DMS53 treated with DMSO at 0.1 percent for 48 hours (cell line): ENCODE measurements around the gene PDIA2.
A peak's percentile ranks its signal among the peaks of the same experiment; 100 is the strongest.
"Not testable (repeated sequence)": the region's sequence is repeated elsewhere in the genome, so short reads cannot be mapped to it uniquely, and the experiment has no call there.

Experiments
- DNase-seq: peaks from one replicate; lab custom pipeline; 2025; ENCODE audit not compliant: unreplicated experiment; lab: John Stamatoyannopoulos, UW

The PDIA2 gene, protein sequence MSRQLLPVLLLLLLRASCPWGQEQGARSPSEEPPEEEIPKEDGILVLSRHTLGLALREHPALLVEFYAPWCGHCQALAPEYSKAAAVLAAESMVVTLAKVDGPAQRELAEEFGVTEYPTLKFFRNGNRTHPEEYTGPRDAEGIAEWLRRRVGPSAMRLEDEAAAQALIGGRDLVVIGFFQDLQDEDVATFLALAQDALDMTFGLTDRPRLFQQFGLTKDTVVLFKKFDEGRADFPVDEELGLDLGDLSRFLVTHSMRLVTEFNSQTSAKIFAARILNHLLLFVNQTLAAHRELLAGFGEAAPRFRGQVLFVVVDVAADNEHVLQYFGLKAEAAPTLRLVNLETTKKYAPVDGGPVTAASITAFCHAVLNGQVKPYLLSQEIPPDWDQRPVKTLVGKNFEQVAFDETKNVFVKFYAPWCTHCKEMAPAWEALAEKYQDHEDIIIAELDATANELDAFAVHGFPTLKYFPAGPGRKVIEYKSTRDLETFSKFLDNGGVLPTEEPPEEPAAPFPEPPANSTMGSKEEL

DNA sequence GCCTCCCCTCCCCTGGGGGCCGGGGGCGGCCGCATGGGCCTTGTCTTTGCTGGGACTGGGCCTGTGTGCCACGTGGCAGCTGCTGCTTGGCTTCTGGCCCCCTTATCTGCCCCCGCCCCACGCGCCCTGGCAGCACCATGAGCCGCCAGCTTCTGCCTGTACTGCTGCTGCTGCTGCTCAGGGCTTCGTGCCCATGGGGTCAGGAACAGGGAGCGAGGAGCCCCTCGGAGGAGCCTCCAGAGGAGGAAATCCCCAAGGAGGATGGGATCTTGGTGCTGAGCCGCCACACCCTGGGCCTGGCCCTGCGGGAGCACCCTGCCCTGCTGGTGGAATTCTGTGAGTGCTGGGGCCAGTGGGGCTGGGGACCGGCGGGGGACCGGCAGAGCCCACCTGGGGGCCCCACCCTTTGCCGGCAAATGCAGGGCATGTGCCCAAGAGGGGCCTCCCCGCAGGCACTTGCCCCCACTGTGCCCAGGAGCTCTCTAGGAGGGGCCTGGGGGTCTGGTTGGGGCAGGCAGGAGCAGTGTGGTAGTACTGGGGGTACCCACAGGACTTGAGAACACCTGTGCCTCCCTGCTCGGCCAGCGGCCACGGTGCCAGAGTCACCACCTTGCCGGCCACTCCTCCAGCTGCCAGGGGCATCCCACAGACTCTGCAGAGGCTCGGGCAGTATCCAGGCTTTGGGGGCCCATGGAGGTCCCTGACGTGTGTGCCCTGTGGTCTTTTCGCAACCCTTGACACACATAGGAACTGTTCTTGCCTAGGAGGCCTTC is at the start of gene PDIA2:
Gene PDIA2, plus strand, starts transcription at position 132 of the 773 bp plus-strand sequence. Its CDS starts 6 bp downstream, at position 138.
- no peak for DNase-seq

DNA sequence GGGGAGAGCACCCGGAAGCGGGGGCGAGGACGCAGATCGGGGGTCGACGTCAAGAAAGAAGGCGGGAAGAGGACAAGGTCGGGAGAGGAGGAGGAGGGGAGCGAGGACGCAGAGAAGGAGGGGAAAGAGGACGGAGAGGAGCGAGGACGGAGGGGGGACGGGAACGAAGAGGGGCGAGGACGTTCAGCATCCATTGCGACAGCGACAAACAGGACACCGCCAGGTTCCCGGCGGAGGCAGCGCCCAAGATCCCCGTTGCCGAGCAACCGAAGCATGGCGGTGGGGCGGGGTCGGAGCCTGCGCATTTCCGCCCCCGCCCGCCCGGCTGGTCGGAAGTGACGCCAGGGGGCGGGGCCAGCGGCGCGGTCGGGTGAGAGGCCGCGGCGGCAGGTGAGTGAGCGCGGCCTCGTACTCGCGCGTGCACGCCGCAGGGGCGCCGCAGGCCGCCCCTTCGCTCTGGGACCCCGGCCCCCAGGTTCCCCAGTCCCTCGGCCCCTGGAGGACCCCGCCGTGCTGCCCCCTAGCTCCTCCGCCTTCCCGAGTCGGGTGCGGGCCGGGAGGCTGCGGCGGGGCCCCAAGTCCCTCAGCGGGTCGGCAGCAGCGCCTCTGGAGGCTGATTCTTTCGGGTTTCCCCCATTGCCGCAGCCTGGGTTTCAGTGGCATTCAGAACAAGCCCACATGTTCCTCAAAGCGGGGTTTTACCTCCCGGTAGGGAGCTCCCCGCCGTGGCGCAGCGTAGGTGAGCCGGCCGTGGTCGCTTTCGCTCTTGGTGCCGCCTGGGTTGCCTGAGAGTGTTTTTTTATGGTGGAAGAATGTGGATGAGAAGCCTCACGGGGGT is 48.3 kb upstream of the PDIA2 start, which contains the start of gene FAM234A:
Gene FAM234A, plus strand, starts transcription at position 354 of the 838 bp plus-strand sequence. CDS start 19,593 bp downstream, outside the sequence.
- DNase-seq, result peak; percentile 79

DNA sequence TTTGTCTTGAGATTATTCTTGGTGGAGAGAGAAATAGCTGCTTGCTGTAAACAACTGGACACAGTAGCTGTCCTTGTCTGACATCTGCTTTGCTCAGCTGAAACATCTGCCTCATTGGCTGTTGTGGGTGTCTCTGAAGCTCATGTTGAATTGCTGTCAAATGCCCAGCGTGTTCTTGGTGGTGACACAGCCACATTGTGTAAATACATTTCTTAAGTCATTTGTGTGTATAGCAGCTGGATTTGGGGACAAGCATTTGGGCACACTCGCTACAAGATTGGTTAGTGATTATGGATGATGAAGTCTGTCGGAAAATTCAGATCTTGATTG is 43.1 kb upstream of the PDIA2 start:
- DNase-seq, result no peak

GRCh38 chr16:240559-240958 is 42.4 kb upstream of the PDIA2 start:
- DNase-seq, result no peak

GRCh38 chr16:242281-242680 is 40.7 kb upstream of the PDIA2 start:
- no peak for DNase-seq

GRCh38 chr16:243348-243747 is 39.6 kb upstream of the PDIA2 start:
- DNase-seq, result no peak

DNA sequence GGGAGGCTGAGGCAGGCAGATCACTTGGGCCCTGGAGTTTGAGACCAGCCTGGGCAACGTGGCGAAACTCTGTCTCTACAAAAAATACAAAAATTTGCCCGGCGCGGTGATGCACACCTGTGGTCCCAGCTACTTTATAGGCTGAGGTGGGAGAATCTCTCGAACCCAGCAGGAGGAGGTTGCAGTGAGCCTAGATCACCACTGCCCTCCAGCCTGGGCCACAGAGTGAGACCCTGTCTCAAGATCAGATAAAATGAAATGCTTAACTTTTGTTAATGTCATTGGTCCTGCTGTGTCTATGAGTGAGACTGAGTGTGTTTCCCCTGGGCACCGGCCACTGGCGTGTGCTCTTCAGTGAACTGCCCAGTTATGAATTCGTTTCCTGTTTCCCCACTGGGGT is 37.9 kb upstream of the PDIA2 start:
- no peak for DNase-seq

DNA sequence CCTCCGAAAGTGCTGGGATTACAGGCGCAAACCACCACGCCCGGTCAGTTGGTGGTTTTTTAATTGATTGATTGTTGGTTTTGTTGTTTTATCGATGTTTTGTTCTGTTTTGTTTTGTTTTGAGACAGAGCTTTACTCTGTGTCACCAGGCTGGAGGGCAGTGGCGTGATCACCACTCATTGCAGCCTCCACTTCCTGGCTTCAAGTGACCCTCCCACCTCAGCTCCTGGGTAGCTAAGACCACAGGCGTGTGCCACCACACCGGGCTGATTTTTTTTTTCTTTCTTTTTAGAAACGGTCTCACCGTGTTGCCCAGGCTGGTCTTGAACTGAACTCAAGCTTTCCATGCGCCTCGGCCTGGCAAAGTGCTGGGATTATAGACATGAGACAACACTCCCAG is 35.9 kb upstream of the PDIA2 start:
- no peak for DNase-seq

DNA sequence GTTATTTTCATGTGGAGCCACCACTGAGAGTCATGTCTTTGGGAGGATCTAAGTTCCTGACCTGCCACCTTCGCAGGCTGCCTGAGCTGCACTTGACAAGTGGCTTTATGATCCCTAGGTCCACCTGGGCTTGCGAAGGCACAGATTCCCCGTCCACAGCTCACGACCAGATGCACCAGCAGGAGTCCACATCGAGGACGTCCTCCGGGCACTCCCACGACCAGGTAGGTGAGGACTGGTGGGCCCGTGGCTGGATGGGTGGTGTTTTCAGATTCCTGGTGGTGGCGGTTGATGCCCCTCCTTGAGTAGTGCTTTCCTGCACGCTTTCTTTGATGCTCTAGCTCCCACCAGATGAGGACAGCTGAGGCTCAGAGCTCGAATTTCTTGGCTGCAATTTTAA is 33.5 kb upstream of the PDIA2 start:
- no peak for DNase-seq

DNA sequence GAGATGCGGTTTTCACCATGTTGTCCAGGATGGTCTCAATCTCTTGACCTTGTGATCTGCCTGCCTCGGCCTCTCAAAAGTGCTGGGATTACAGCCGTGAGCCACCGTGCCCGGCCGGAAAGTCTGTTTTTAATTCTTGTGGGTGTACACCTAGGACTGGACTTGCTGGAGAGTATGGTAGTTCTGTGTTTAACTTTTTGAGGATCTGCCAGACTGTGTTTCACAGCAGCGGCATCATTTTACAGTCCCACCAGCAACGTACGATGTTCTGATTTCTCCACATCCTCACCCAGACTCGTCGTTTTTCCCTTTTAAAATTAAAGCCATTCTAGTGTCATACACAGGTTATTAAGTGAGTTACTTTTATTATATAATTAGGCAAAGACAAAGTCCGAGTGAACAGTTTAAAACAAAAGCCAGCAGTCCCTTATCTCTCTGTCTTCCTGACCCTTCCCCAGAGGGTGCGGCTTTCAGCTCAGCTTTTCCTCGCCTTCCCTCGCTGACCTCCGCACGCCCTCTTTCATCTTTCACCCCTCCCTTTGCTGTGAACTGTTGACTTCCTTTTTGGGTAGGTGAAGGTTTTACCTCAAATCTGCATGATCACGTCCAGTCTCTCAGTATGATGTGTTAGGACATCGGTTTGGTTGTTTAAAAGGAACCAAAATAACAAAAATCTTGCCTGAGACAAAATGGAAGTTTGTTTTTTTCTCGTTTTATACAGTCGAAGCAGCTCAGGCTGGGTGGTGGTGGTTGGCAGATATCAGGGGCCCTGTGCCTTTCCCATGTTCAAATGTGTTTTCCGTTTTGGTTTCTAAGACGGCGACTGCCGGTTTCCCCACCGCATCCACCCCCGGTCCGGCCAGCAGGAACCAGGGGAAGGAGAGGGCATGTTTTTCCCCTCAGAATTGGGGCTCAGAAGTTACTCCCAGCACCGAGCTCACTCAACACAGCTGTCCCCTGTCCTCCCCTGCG is 30.3 kb upstream of the PDIA2 start:
- no peak for DNase-seq

DNA sequence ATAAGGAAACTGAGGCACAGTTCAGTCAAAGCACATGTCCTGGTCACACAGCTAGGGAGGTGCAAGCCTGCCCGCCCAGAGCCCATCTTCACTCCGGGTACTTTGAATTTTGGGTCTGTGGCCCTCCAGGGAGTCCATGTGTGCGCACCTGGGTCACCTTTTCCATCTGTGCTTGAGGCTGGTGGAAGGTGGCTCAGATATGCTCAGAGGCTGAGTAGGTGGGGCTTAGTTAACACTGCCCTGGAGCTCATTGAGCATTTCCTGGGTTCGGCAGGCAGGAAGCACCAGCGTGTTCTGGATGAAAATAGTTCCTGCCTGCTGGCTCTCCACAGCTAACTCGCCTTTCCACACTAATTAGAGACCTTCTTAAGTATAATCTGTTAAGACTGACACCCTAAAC is 29.1 kb upstream of the PDIA2 start:
- no peak for DNase-seq

GRCh38 chr16:254461-254860 is 28.5 kb upstream of the PDIA2 start:
- DNase-seq, result no peak

DNA sequence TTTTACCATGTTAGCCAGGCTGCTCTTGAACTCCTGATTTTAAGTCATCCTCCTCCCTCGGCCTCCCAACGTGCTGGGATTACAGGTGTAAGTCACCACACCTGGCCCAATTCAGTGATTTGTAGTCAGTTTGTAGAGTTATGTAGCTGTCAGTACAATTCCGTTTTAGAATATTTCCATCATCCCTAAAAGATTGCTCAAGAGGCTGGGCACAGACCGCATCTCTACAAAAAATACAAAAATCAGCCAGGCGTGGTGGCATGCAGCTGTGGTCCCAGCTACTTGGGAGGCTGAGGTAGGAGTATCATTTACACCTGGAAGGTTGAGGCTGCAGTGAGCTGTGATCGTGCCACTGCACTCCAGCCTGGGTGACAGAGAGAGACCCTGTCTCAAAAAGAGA is 27.8 kb upstream of the PDIA2 start:
- DNase-seq, result no peak

GRCh38 chr16:258091-258490 is 24.9 kb upstream of the PDIA2 start:
- DNase-seq, result not testable (repeated sequence)

DNA sequence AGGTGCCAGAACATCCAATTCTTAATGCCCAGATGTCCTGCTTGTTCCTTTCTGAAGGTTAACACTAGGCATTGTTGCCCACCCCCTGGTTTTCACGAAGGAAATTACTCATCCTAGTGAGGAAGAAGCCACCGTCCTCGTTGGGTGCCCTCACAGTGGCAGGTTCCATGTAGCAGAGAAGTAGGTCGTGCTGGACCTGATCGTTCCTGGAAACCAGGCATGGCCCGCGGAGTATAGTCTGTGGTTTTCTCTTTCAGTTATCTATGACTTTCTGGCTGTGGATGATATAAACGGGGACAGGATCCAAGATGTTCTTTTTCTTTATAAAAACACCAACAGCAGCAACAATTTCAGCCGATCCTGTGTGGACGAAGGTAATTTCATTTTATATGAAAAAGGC is 23.7 kb upstream of the PDIA2 start:
- DNase-seq, result no peak

DNA sequence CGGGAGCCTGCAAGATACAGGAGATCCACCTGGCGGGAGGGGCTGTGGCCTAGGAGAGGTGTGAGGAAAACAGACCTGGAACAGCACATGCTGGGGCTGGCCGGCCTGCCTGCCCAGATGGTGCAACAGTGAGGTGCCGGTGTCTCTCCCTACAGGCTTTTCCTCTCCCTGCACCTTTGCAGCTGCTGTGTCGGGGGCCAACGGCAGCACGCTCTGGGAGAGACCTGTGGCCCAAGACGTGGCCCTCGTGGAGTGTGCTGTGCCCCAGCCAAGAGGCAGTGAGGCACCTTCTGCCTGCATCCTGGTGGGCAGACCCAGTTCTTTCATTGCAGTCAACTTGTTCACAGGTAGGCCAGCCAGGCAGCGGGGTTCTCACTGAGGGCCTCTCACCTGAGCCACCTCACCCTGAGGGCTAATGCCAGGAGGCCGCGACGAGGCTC is 23.1 kb upstream of the PDIA2 start:
- DNase-seq, result no peak

GRCh38 chr16:260326-260725 is 22.6 kb upstream of the PDIA2 start:
- no peak for DNase-seq

DNA sequence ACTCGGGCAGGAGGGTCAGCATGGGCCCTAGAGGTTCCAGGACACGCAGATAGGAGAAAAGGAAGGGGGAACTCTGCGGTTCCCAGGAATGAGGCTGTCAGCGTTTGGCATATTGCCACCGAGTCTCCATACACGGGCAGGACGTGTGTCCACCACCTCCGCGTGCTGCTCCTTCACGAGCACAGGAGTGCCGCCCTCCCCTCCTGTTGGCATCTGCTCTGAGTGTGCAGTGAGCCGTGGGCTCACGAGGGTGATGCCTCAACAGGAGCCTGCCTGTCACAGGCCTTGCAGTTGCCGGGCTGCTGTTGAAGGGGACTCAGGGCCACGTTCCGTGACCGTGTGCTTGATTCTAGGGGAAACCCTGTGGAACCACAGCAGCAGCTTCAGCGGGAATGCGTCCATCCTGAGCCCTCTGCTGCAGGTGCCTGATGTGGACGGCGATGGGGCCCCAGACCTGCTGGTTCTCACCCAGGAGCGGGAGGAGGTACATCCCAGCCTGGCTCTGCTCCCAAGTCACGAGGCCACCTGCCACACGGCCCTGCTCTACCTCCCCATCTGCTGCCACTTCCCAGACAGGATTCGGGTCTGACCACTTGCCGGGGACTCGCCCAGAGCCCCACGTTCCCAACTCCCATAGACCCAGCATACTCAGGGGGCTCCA is 21.8 kb upstream of the PDIA2 start:
- DNase-seq, result no peak

DNA sequence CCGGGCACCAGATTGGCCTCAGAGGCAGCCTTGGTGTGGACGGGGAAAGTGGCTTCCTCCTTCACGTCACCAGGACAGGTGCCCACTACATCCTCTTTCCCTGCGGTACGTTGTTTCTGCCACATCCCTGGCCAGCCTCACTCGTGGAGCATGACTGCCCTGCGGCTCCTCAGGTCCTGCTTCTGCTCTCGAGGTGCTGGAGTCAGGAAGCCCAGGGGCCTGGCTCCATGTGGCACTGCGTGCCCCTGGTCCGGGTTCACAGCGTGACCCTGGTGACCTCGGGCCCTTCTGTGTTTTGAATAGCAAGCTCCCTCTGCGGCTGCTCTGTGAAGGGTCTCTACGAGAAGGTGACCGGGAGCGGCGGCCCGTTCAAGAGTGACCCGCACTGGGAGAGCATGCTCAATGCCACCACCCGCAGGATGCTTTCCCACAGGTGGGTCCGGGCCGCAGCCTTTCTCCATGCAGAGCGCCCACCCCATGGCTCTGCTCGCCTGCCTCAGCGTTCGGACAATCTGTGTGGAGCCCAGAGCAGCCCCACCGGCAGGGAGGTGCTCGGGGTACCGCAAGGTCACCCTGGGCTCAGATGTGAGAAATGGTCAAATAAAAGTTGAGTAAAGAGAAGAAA is 20.7 kb upstream of the PDIA2 start:
- DNase-seq, result no peak
